Mesenchymal stem cell (in vitro differentiated cells and primary cell): Measurements from ENCODE around the gene WAPL.

Experiments
- DNase-seq: peaks from one replicate; pipeline ENCODE4 v3.0.0-alpha.2; 2013
- H2AFZ ChIP-seq: one replicate; pipeline ENCODE4 v1.6.1; 2013; ENCODE audit warnings: low read depth, mild to moderate bottlenecking, control low read depth, inconsistent platforms, low read length, moderate library complexity
- H2AK5ac ChIP-seq: 2 replicates; pipeline ENCODE4 v1.6.1; 2013; ENCODE audit warnings: low read length, moderate library complexity, mild to moderate bottlenecking, inconsistent platforms; ENCODE audit not compliant: severe bottlenecking
- H2BK120ac ChIP-seq: one replicate; pipeline ENCODE4 v1.6.1; 2013; ENCODE audit warnings: low read depth, mild to moderate bottlenecking, inconsistent platforms, low read length, moderate library complexity
- H2BK12ac ChIP-seq, 2 experiments: one replicate each; pipeline ENCODE4 v1.6.1; 2013; ENCODE audit warnings: inconsistent platforms in 2 of 2, low read length in 2 of 2, mild to moderate bottlenecking in 2 of 2, moderate library complexity in 2 of 2, control low read depth in 1 of 2
- H2BK15ac ChIP-seq: one replicate; pipeline ENCODE4 v1.6.1; 2013; ENCODE audit warnings: mild to moderate bottlenecking, low read depth, inconsistent platforms; ENCODE audit not compliant: poor library complexity, severe bottlenecking
- H2BK5ac ChIP-seq: 2 replicates; pipeline ENCODE4 v1.6.1; 2013; ENCODE audit warnings: low read depth, mild to moderate bottlenecking, low read length, control low read depth, inconsistent platforms; ENCODE audit not compliant: poor library complexity, severe bottlenecking
- H3K14ac ChIP-seq, 2 experiments: one replicate each; pipeline ENCODE4 v1.6.1; 2013; ENCODE audit warnings: inconsistent platforms in 2 of 2, low read length in 2 of 2, control low read depth in 1 of 2, mild to moderate bottlenecking in 1 of 2, moderate library complexity in 1 of 2
- H3K18ac ChIP-seq, 2 experiments: one replicate each; pipeline ENCODE4 v1.6.1; 2013; ENCODE audit warnings: inconsistent platforms in 2 of 2, low read length in 2 of 2, control low read depth in 1 of 2, low read depth in 1 of 2, mild to moderate bottlenecking in 1 of 2
- H3K23ac ChIP-seq, 2 experiments: one replicate each; pipeline ENCODE4 v1.6.1; 2013; ENCODE audit warnings: inconsistent platforms in 2 of 2, low read length in 2 of 2, mild to moderate bottlenecking in 2 of 2, moderate library complexity in 2 of 2, control low read depth in 1 of 2
- H3K27ac ChIP-seq: 2 replicates; pipeline ENCODE4 v1.5.1; 2013; ENCODE audit warnings: mild to moderate bottlenecking, moderate library complexity, low read length, control low read depth, inconsistent platforms; ENCODE audit not compliant: poor library complexity, severe bottlenecking
- H3K27me3 ChIP-seq, 2 experiments: 2 replicates each; pipeline versions ENCODE4 v1.6.1 to v1.7.0; 2013; ENCODE audit warnings: low read length in 2 of 2, mild to moderate bottlenecking in 2 of 2, moderate library complexity in 2 of 2, control low read depth in 1 of 2, inconsistent platforms in 1 of 2; ENCODE audit not compliant: control insufficient read depth in 1 of 2, insufficient read depth in 1 of 2
- H3K36me3 ChIP-seq, 2 experiments: 2 replicates each; pipeline versions ENCODE4 v1.6.1 to v1.7.0; 2013; ENCODE audit warnings: low read length in 2 of 2, control low read depth in 1 of 2, inconsistent platforms in 1 of 2, low read depth in 1 of 2, mild to moderate bottlenecking in 1 of 2; ENCODE audit not compliant: insufficient read depth in 2 of 2, control insufficient read depth in 1 of 2
- H3K4ac ChIP-seq, 2 experiments: one replicate each; pipeline ENCODE4 v1.6.1; 2013; ENCODE audit warnings: inconsistent platforms in 2 of 2, low read length in 2 of 2, mild to moderate bottlenecking in 2 of 2, moderate library complexity in 2 of 2, control low read depth in 1 of 2, low read depth in 1 of 2
- H3K4me1 ChIP-seq: 2 replicates; pipeline ENCODE4 v1.6.1; 2013; ENCODE audit warnings: low read depth, low read length, control low read depth; ENCODE audit not compliant: control insufficient read depth, insufficient read depth
- H3K4me2 ChIP-seq: 2 replicates; pipeline ENCODE4 v1.6.1; 2013; ENCODE audit warnings: low read length, mild to moderate bottlenecking, inconsistent platforms; ENCODE audit not compliant: poor library complexity, severe bottlenecking
- H3K4me3 ChIP-seq, 2 experiments: 2 replicates each; pipeline versions ENCODE4 v1.5.1 to v1.7.0; 2013; ENCODE audit warnings: low read length in 2 of 2, mild to moderate bottlenecking in 2 of 2, control low read depth in 1 of 2, low read depth in 1 of 2; ENCODE audit not compliant: insufficient read depth in 1 of 2
- H3K79me1 ChIP-seq: replicated peaks from 2 replicates; pipeline ENCODE4 v1.6.1; 2013; ENCODE audit warnings: mild to moderate bottlenecking, control low read depth, low read length, inconsistent platforms; ENCODE audit not compliant: poor library complexity, severe bottlenecking
- H3K9ac ChIP-seq: 2 replicates; pipeline ENCODE4 v1.7.0; 2013; ENCODE audit warnings: mild to moderate bottlenecking, low read length, moderate library complexity
- H3K9me3 ChIP-seq: 2 replicates; pipeline ENCODE4 v1.7.0; 2013; ENCODE audit warnings: mild to moderate bottlenecking, low read length; ENCODE audit not compliant: control insufficient read depth
- H4K8ac ChIP-seq: one replicate; pipeline ENCODE4 v1.6.1; 2013; ENCODE audit warnings: inconsistent platforms, mild to moderate bottlenecking, low read length, moderate library complexity
- H4K91ac ChIP-seq: one replicate; pipeline ENCODE4 v1.6.1; 2013; ENCODE audit warnings: mild to moderate bottlenecking, low read length, inconsistent platforms
- WGBS: methylation state at CpG from one replicate; pipeline ENCODE4 v1.1.7; 2013; ENCODE audit warnings: mixed read lengths; 5-methylcytosine and 5-hydroxymethylcytosine counted together

Gene WAPL

GRCh38 chr10:86440874-86441843, 80.4 kb downstream of the WAPL start:
- no peaks in the 10 kb centered on the region for H3K9me3 ChIP-seq
- no peak overlapping the region for H3K4me3 ChIP-seq
- H4K91ac ChIP-seq = no peak overlapping the region
- H3K4ac ChIP-seq = no peak overlapping the region
- no peak overlapping the region for H2BK120ac ChIP-seq
- peak overlapping the region; percentile 25 for H3K9ac ChIP-seq
- DNase-seq = peak; percentile 94
- no peak overlapping the region for H3K14ac ChIP-seq
- peaks cover 20 to 78% of the 10 kb centered on the region in 2 experiments for H3K36me3 ChIP-seq
- H2AK5ac ChIP-seq = peak overlapping the region; percentile 65
- peak overlapping the region; percentile 75 for H3K27ac ChIP-seq
- 96% methylated on average over 5 of the region's 5 CpGs for WGBS
- H3K23ac ChIP-seq = no peak overlapping the region
- H2BK15ac ChIP-seq = no peak overlapping the region
- H2BK12ac ChIP-seq = no peak overlapping the region
- H3K18ac ChIP-seq = no peak overlapping the region
- no peak overlapping the region for H3K4me2 ChIP-seq
- no peak overlapping the region for H4K8ac ChIP-seq
- no peak overlapping the region for H2BK5ac ChIP-seq
- H2AFZ ChIP-seq = no peak overlapping the region
- H3K4me1 ChIP-seq = peaks cover 13% of the 10 kb centered on the region
- H3K27me3 ChIP-seq = no peaks in the 10 kb centered on the region
- H3K79me1 ChIP-seq = peaks cover 26% of the 10 kb centered on the region

- H3K79me1 ChIP-seq = peaks cover 16% of the 10 kb centered on the region
- no peak overlapping the region for H2AK5ac ChIP-seq
- H2BK15ac ChIP-seq = no peak overlapping the region
- H3K27ac ChIP-seq = no peak overlapping the region
- no peak overlapping the region for H3K4ac ChIP-seq
- H3K9me3 ChIP-seq = no peaks in the 10 kb centered on the region
- H2BK12ac ChIP-seq = no peak overlapping the region
- no peak overlapping the region for H3K4me3 ChIP-seq
- H4K8ac ChIP-seq = no peak overlapping the region
- no peak overlapping the region for H3K9ac ChIP-seq
- no peak overlapping the region for H4K91ac ChIP-seq
- no peak overlapping the region for H2BK5ac ChIP-seq
- DNase-seq = peak; percentile 98
- 20% methylated on average over 1 of the region's 1 CpG for WGBS
- no peak overlapping the region for H2AFZ ChIP-seq
- no peak overlapping the region for H3K14ac ChIP-seq
- peaks cover 12% of the 10 kb centered on the region for H3K4me1 ChIP-seq
- H2BK120ac ChIP-seq = no peak overlapping the region
- peaks cover 12 to 80% of the 10 kb centered on the region in 2 experiments for H3K36me3 ChIP-seq
- H3K27me3 ChIP-seq = no peaks in the 10 kb centered on the region
- no peak overlapping the region for H3K18ac ChIP-seq
- H3K23ac ChIP-seq = no peak overlapping the region
- no peak overlapping the region for H3K4me2 ChIP-seq
Observed at GRCh38 chr10:86439544-86439943, 82.0 kb downstream of the WAPL start.

GRCh38 chr10:86438091-86438749, 83.4 kb downstream of the WAPL start:
- no peak for DNase-seq
- no peak overlapping the region for H3K18ac ChIP-seq
- no peak overlapping the region for H3K27ac ChIP-seq
- peaks cover 11 to 81% of the 10 kb centered on the region in 2 experiments for H3K36me3 ChIP-seq
- H2AK5ac ChIP-seq = no peak overlapping the region
- no peak overlapping the region for H4K91ac ChIP-seq
- no peak overlapping the region for H2BK120ac ChIP-seq
- H3K4me1 ChIP-seq = peaks cover 8% of the 10 kb centered on the region
- no peak overlapping the region for H3K4me2 ChIP-seq
- WGBS = 88% methylated on average over 7 of the region's 8 CpGs
- H2BK12ac ChIP-seq = no peak overlapping the region
- H3K9me3 ChIP-seq = no peaks in the 10 kb centered on the region
- H3K79me1 ChIP-seq = peaks cover 10% of the 10 kb centered on the region
- H3K14ac ChIP-seq = no peak overlapping the region
- no peak overlapping the region for H3K9ac ChIP-seq
- no peaks in the 10 kb centered on the region for H3K27me3 ChIP-seq
- H2AFZ ChIP-seq = no peak overlapping the region
- H2BK15ac ChIP-seq = no peak overlapping the region
- H2BK5ac ChIP-seq = no peak overlapping the region
- no peak overlapping the region for H4K8ac ChIP-seq
- H3K23ac ChIP-seq = no peak overlapping the region
- no peak overlapping the region for H3K4ac ChIP-seq
- H3K4me3 ChIP-seq = no peak overlapping the region

- Histone ChIP-seq H3K23ac (no peak overlapping the region), H2BK12ac (no peak overlapping the region), H2BK120ac (no peak overlapping the region), H3K4ac (no peak overlapping the region), H3K4me1 (peaks cover 8% of the 10 kb centered on the region), H3K36me3 (peaks cover 11 to 73% of the 10 kb centered on the region in 2 experiments), H2AFZ (no peak overlapping the region), H3K9ac (no peak overlapping the region), H3K4me3 (no peak overlapping the region), H3K79me1 (peaks cover 10% of the 10 kb centered on the region), H3K4me2 (no peak overlapping the region), H3K14ac (no peak overlapping the region), H2BK15ac (no peak overlapping the region), H3K9me3 (no peaks in the 10 kb centered on the region), H4K8ac (no peak overlapping the region), H4K91ac (no peak overlapping the region), H2AK5ac (no peak overlapping the region), H3K27ac (no peak overlapping the region), H3K18ac (no peak overlapping the region), H2BK5ac (no peak overlapping the region), H3K27me3 (no peaks in the 10 kb centered on the region)
- DNase-seq = no peak
- WGBS = no CpG with 5 or more reads among the region's 3 CpGs
Observed at GRCh38 chr10:86437447-86437846, 84.1 kb downstream of the WAPL start.
